KBM-7 (cell line): ENCODE data around the gene ASTN2.

ENCODE experiments used
- DNase-seq: peaks from one replicate; pipeline ENCODE4 v3.0.0-alpha.2; 2015
- in situ Hi-C: fragments of 300-500 bp; cut with MboI; formaldehyde crosslinking; loops from 2 replicates; pipeline ENCODE4 v1.14.3; 2020; ENCODE audit warnings: low sequenced_read_pairs, low pct_unique_long_range_greater_than_20kb, mixed read lengths

Gene ASTN2

DNA sequence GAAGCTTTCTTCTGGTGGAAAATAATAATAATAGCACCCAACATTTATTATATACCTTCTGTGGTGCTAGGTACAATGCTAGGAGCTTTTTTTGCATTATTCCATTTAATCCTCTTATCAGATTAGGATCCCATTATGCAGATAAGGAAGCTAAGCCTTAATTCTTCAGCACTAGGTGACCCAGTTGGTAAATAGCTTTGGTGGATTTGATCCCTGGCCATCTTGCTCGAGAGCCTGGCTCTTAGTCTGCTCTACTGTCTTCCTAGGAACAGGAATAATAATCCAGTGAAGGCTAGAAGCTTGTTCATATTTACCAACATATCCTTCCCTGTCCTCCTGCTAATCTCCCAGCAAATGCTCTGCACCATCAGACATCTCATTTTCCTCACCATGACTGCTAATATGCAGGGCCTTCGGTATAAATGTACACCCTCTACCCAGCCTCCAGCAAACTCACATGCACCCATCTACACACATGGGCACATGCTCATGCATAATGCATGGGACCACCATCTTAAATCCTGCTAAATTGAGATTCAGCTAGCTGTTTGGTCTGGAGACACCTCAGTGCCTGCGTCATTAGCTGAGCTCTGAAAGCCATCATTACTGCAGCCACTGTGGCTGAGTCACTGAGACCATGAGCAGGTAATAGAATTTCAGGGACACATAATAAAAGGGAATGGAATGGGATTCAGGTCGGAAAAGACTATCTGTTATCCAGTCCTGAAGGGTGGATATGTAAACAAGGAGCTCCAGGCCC lies 640.3 kb downstream of the ASTN2 start:
- in situ Hi-C loops = no loop called here
- no peak for DNase-seq

DNA sequence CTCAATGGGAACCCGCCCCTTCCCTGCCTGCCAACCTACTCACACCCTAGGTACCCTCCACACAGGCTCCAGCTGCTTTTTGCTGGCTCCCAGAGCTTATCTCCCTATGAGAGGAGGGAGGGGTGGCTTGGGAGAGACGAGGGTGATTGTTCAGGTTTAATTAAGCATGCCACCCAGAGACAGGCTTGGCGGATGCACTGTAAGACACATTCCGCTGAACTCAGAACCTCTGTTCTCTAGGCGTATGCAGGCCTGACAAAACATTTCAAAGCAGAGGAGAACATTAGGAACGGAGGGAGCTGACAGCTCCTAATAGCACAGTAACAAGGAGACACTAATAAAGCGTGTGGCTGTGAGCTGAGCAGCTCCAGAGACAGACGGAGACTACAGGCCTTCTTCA lies 647.6 kb downstream of the ASTN2 start:
- in situ Hi-C loops = no loop called here
- no peak for DNase-seq

DNA sequence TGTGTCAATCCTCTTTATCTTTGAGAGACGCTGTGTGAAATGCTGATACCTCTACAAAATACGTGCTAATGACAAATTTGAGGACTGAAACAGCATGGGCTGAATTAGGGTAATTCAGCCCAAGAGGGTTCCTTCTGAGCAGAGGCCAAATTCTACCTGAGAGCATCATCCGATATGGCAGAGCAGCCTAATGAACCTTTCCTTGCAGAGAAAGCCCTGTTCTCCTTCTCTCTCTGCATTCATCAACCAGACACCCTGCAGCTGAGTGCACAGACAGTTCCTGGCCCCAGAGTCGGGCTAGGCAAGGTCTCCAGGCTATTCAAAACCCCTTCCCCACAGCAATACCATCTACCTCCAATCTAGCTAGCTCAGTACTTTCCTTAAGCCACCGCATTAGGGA lies 649.8 kb downstream of the ASTN2 start:
- in situ Hi-C loops = no loop called here
- DNase-seq = no peak

DNA sequence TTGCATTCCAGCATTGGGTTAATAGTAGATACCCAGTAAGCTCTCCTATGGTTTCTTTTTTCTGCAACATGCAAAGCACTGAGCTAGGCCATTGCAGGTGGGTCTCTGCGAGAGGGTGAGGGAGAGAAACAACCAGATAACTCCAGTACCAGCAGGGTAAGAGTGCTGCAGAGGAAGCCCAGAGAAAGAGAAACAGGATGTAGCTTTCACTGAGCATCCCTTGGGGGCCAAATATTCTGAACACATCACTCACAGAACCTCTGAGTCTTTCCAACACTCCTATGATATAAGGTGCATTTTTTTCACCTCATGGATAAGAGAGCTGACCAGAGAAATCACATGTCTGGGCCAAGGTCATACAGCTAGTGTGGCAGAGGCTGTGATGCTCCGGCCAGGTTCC lies 651.1 kb downstream of the ASTN2 start:
- in situ Hi-C loops = no loop called here
- no peak for DNase-seq

DNA sequence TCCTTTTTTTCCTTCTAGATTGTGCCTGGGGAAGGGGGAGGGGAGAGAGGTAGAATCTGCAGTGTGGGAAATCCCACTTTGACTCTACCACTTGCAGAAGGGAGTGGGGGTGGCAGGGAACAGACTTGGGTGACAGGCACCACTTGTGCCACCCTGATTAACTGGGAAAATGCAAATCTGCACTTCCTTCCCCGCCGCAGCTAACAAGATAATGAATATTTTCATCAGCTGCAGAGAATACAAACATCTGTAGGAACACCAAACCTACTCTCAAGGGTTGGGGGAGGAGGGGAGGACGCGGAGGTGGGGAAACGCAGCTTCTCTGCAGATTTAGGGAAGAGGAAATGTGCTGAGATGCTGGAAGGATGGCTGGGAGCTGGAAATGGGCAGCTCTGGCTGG lies 654.2 kb downstream of the ASTN2 start:
- in situ Hi-C loops = no loop called here

DNA sequence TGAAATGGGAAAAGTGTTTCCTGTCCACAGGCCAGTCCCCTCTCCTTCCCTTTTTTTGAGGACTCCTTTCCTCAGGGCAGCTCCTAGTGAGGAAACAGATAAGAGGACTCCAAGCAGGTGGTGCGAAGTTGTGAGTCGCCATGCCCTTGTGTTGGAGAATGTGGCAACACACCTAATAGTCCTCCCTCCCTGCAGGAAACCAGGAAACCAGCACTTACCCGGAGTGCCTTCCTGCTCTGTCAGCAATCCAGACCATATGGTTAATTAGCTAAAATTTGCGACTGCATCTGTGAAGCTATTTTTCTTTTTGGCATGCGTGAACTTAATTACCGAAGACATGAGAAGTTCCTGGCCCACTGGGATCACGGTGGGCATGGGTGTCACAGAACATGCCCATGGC lies 657.8 kb downstream of the ASTN2 start:
- no peak for DNase-seq
- in situ Hi-C loops = no loop called here

More for the DNA sequence above, 654.2 kb downstream of the ASTN2 start:
- DNase-seq = no peak

DNA sequence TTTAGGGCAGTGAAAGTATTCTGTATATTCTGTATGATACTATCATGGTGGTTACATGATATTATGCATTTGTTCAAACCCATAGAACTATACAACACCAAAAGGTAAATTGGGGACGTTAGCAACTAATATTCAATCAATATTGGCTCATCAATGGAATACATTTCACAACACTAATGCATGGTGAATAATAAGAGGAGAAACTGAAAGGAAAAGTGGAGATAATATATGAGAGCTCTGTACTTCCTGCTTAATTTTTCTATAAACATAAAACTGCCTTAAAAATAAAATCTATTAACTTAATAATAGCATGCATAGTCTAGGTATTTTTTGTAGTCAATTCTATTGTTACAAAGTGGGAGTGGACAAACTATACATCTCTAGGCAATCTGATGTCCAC lies 661.5 kb downstream of the ASTN2 start:
- DNase-seq = no peak
- in situ Hi-C loops = no loop called here

DNA sequence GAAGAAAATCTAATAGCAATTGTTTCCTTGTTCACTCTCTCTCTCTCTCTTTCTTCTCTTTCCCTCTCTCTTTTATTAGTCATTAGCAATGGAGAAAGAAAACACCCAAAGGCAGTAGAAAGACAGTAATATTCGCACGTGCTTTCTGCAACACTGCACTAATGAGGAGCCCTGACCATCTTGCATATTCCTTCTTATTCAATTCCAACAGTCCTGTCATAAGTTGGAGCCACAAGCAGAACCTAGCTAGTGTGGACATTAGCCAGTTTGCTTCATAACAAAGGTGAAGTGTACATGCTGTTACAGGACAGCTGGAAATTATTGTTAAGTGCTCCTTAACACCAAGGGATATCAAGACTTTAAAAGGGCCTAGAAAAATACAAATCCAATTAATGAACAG lies 664.3 kb downstream of the ASTN2 start:
- in situ Hi-C loops = no loop called here

DNA sequence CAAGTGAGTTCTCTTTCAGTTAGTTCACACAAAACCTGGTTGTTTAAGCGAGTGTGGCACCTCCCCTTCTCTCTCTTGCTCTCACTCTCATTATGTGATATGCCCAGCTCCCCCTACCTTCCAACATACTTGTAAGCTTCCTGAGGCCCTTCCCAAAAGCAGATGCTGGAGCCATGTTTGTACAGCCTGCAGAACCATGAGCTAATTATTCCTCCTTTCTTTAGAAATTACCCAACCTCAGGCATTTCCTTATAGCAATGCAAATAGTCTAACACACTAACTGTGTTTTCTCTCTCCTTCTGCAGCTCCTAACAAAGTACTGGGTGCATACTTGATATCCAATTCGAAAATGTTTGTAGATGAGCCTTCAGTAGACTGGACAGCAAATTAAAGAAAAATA lies 665.1 kb downstream of the ASTN2 start:
- in situ Hi-C loops = no loop called here
- no peak for DNase-seq

More for the DNA sequence above, 664.3 kb downstream of the ASTN2 start:
- DNase-seq = no peak

DNA sequence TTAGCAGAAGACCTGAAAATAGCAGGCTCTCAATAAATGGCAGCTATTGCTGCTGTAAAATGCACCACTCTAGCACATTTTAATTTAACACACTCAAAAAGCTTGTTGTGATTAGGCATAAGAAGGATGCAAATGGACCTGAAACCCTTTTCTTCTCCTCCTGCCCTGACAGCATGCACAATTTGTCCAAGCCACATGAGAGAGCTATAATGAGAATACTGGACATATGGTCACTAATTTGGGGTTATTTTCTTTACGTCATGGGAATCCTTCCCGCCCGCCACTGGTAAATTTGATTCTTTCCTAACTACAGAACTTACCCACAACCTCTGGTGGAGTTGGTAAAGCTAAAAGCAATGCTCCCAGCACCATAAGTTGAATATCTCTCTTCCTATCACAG lies 665.7 kb downstream of the ASTN2 start:
- DNase-seq = no peak
- in situ Hi-C loops = no loop called here

DNA sequence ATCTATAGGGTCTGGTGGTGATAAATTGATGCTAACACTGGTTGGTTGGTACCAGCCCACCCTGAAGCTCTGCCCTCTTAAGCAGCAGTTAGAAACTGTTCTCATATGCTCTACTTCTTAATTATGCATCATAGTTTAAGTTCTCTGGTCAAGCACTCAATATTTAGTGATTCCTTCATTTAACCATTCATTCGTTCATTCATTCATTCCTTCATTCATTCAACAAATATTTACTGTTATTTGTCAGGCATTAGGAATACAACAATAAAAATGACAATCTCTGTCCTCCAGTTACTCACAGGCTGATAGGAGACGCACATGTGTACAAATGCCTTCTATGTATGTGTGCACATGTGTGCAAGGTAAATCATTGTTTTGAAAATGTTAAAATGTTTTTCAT lies 673.1 kb downstream of the ASTN2 start:
- DNase-seq = no peak
- in situ Hi-C loops = no loop called here

DNA sequence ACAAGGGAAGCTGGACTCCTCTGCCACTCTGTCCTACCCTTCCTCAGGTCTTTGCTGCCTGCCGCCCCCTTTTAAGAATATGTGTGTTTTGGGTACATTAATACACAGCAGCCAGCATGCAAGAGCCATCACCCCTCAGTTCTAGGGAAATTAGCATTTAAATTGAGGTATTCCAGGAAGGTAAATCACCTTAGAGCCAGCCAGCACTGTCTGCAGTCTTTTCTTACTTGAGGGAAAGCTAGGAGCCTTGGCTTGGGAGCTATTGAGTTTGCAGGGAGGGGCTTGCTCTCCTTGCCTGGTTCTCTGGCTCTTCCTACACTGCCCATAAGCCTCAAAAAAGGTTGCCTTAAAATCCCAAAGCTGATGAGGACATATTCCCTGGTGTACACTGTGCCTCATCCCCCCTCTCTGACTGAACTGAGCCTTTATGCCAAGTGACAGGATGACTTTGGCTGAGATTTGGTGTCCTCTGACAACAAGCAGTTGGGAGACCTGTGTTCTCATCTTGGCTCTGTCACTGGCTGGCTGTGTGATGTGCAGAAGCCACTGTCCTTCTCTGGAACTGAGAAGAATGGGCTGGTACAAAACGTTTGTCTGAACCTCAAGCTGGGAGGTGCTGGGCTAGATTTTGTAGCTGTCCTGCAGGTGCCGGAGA lies 673.6 kb downstream of the ASTN2 start:
- DNase-seq = no peak
- in situ Hi-C loops = no loop called here

DNA sequence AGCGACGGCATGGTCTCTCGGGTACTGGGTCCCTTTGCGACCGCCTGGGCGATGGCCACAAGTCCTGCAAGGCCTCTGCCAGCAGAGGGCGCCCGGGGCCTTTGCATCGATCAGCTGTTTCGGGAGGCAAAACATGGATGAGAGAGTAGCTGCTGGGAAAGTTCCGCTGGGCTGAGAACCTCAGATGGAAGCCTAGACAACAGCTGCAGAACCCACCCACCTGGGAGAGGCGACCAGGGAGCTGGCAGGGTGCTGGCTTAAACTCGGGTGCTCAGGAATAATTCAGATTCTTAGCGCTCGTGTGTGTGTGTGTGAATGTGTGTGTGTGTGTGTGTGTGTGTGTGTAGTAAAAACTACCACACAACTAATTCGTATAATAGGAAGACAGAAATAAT lies 677.7 kb downstream of the ASTN2 start:
- DNase-seq = peak; percentile 73
- in situ Hi-C loops = no loop called here

DNA sequence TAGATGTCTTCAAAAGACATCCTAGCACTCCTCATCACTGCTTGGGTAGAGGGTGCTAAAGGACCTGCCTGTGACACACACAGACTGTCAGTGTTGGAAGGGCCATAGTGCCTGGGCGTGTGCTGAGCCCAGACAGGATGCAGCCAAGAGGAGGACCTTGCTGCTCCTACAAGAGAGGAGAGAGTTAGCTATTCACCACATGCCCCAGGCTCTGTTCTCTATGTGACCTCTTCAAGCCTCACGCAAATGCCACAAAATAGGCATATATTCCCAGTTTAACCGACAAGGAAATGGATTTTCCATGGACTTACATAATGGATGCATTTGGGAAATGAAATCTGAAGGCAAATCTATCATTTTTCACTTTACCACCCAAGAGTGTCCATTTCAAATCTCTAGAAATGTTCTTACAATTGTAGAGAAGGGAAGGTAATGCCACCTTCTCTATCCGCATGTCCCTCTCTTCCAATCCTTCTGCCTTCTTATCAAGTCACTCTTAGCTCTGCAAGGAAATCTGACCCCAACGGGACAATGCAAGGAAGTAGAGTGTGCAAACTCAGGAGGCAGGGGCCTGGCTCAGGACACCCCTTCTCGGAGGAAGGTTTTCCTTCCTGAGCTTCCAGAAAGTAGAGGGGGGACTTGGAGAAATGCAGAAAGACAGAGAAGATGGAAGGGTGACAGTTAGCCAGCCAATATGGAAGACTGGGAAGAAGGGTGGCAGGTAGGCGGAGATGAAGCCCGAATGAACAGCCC lies 678.3 kb downstream of the ASTN2 start:
- DNase-seq = no peak
- in situ Hi-C loops = no loop called here

DNA sequence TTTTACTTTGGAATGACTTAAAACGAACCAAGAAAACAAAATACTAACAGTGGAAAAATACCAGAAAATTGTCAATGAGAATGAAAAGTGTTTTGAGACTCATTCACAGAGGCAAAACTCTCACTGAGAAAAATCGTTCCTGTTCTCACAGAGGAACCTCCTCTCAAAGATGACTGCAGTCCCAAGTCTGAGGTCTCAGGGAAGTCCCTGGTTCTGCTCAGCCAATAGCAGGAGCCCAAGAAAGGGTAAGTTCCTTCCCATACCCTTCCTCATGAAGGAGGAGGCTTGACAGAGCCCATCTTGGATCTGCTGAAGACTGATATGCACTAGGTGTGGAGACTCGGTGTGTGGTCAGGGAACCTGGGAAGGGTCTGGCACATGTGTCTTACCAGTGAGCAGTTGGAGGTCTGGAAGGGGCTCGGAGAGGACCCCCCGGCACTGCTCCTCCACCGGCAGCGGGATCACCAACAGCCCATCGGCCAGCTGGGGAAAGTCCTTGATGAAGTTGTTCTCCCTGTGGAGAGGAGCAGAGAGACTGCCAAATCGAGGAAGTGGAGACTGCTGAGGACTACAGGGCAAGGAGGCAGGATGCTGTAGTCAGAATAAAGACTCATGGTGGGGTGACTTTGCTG lies 681.7 kb downstream of the ASTN2 start:
- in situ Hi-C loops = no loop called here
- DNase-seq = no peak

DNA sequence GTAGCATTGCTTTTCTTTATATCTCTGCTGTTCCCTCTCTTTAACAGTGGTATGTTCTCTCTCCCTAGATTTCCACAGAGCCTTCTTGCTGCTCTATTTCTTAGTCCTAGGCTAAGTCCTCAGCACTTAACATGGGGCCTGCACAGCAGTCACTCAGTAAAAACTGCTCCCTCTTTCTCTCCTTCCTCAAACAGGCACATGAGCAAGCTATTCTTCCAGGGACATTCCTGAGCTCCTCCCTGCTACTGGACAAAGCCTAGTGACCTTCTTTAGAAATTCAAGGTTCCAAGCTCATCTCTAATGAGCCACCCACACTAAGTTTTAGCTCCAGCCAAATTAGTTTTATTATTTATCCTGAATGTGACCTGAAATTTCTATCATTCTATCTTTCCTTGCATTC lies 688.3 kb downstream of the ASTN2 start:
- DNase-seq = no peak
- in situ Hi-C loops = no loop called here

DNA sequence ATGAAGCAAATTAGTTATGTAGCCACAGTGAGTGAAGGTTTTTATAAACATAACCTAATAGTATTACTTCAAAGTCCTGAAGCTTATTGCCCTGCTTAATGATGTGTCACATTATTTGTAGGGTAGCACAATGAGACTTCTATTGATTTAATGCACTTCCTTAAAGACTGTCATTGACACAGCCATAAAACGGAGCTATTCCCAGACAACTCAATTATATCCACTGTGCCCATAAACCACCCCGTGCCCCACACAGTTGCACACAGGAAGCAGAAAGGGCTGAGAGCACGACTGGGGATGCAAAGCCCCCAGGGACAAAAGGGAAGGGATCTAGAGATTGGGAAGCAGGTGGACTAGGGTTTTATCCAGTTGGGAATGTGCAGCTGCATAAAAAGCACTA lies 690.7 kb downstream of the ASTN2 start:
- no peak for DNase-seq
- in situ Hi-C loops = no loop called here

DNA sequence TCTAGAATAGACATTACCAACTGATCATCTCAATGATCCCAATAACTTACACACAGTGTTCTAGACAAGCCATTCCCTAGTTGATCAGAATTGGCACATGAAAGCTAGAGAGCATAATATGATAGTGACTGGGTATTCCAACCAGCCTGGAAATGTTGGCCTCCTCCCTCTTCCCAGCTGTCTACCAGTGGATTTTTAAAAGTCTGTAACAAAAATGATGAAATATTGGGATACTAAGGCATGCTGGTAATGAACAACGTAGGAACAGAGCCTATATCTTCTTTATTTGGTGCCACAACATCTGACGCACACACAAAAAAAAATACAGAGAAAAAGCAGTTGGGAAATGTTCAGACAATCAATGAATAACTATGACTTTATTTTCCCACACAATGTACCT lies 692.9 kb downstream of the ASTN2 start:
- in situ Hi-C loops = no loop called here
- DNase-seq = no peak

DNA sequence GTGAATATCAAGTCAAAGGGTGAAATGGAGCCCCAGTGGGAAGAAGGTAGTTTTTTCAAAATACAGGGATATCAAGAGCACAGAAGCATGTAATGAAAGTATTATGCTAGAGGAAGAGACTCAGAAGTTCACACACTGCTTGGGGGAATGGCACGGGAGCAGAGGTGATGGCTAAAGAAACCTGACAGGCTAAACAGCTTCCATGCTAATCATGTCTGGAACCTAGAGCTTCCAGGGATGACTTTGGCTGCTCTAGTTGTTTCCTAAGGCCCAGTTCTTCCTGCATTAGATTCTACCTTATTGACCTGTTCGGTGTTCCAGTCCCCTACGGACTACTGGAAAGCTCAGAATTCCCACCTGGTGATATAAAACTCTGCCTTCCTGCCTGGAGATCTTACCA lies 693.4 kb downstream of the ASTN2 start:
- in situ Hi-C loops = no loop called here
- no peak for DNase-seq

DNA sequence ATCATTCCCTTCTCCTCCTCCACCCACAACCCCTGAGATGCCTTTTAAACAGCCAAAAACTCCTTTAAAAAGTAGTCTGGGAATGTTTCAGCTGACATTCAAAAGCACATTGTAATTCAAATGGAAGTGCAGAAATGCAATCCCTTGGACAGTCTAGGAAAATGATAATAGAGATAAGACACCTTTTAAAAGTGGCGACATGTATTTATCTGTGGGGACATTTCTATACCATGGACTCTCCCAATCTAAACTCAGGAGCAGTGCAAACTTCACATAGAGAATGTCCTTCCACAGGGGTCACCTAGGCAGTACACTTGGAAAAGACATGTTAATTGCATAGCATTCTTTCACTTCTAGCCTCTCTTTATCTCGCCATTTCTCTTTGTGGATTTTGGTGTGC lies 694.7 kb downstream of the ASTN2 start:
- in situ Hi-C loops = no loop called here
- no peak for DNase-seq
